HCT116 (cell line): Measurements from ENCODE around the gene TSEN34. TPM values are rescaled to one million over a fixed set of nuclear protein-coding genes. Genes with fewer than 3 reads are reported as not detected.
A peak's percentile ranks its signal among the peaks of the same experiment; 100 is the strongest.

Experiments
- ATAC-seq: fragments of 200-7000 bp; cut with Tn5 transposase; 2 replicates; pipeline ENCODE4 v1.9.1; 2020; ENCODE audit warnings: mild to moderate bottlenecking, moderate library complexity
- BruUV-seq: library from RNA; stranded (reverse); fragments of 400-500 nt; replicated peaks from 2 replicates; lab custom pipeline; 2021; lab: Mats Ljungman, UMichigan
- CTCF ChIA-PET: fragments of 300-600 bp; sonication (Branson Sonifier 250); formaldehyde crosslinking; loops from one replicate; lab custom pipeline; 2021; ENCODE audit warnings: antibody characterized with exemption; lab: Charles Lee
- POLR2A ChIA-PET: fragments of 300-600, 350-600 bp; sonication (Branson Sonifier 250); formaldehyde crosslinking; loops from one replicate; lab custom pipeline; 2021; ENCODE audit warnings: antibody characterized with exemption; lab: Charles Lee
- RAD21 ChIA-PET, 2 experiments: fragments of 300-600 bp; sonication (Branson Sonifier 250); formaldehyde crosslinking; loops; one replicate each; lab custom pipeline; 2023; ENCODE audit warnings: low total read pairs in 2 of 2; ENCODE audit not compliant: uncharacterized antibody in 2 of 2, unreplicated experiment in 2 of 2, low non-redundant PET in 1 of 2; lab: Charles Lee
- DNase-seq: peaks from one replicate; pipeline ENCODE4 v3.0.0-alpha.2; 2010; ENCODE audit warnings: low read depth, low spot score
- H2AFZ ChIP-seq: fragments of 200-600 bp; shearing (Covaris generic), sonication (generic); 2 replicates; pipeline ENCODE4 v1.6.1; 2017; ENCODE audit warnings: low read depth, mixed run types, mixed read lengths, antibody characterized with exemption, low read length; ENCODE audit not compliant: poor library complexity, severe bottlenecking
- H3K27ac ChIP-seq: 2 replicates; pipeline ENCODE4 v1.5.1; 2012; ENCODE audit warnings: low read depth, low read length
- H3K27me3 ChIP-seq: fragments of 200-600 bp; sonication (generic); 2 replicates; pipeline ENCODE4 v1.6.1; 2016; ENCODE audit warnings: mixed run types, low read length, mixed read lengths; ENCODE audit not compliant: insufficient read depth
- H3K36me3 ChIP-seq, 2 experiments: fragments of 200-500 bp in 1 of 2; fragments of 200-600 bp in 1 of 2; sonication (Bioruptor generic) in 1 of 2; sonication (generic) in 1 of 2; 2 replicates each; pipeline versions ENCODE4 v1.5.1 to v1.6.1; 2014 to 2016; ENCODE audit warnings: low read length in 2 of 2, inconsistent platforms in 1 of 2, mixed read lengths in 1 of 2, mixed run types in 1 of 2; ENCODE audit not compliant: insufficient read depth in 2 of 2, control insufficient read depth in 1 of 2
- H3K4me1 ChIP-seq, 2 experiments: fragments of 200-600 bp in 1 of 2; sonication (generic) in 1 of 2; 2 replicates each; pipeline versions ENCODE4 v1.5.1 to v1.6.1; 2012 to 2017; ENCODE audit warnings: low read length in 2 of 2, inconsistent platforms in 1 of 2, mild to moderate bottlenecking in 1 of 2, mixed read lengths in 1 of 2, mixed run types in 1 of 2, moderate library complexity in 1 of 2; ENCODE audit not compliant: insufficient read depth in 2 of 2, control insufficient read depth in 1 of 2
- H3K4me2 ChIP-seq: fragments of 200-600 bp; sonication (generic); 2 replicates; pipeline ENCODE4 v1.6.1; 2017; ENCODE audit warnings: mixed run types, low read length, mixed read lengths
- H3K4me3 ChIP-seq, 2 experiments: fragments of 200-600 bp in 1 of 2; sonication (generic) in 1 of 2; replicated peaks in 1 of 2; 2 replicates each; pipeline ENCODE4 v1.5.1; 2011 to 2016; ENCODE audit warnings: low read length in 2 of 2, control low read depth in 1 of 2, low read depth in 1 of 2, mild to moderate bottlenecking in 1 of 2, mixed read lengths in 1 of 2, mixed run types in 1 of 2
- H3K79me2 ChIP-seq: fragments of 200-600 bp; sonication (generic); 2 replicates; pipeline ENCODE4 v1.6.1; 2017; ENCODE audit warnings: mild to moderate bottlenecking, mixed run types, low read length, moderate library complexity, mixed read lengths; ENCODE audit not compliant: insufficient read depth
- H3K9ac ChIP-seq: fragments of 200-600 bp; sonication (generic); 2 replicates; pipeline ENCODE4 v1.6.1; 2016; ENCODE audit warnings: low read length, mixed read lengths
- H3K9me2 ChIP-seq: fragments of 200-600 bp; sonication (generic), shearing (Covaris generic); 2 replicates; pipeline ENCODE4 v1.6.1; 2017; ENCODE audit warnings: mixed run types, mild to moderate bottlenecking, moderate library complexity; ENCODE audit not compliant: insufficient read depth
- H3K9me3 ChIP-seq, 2 experiments: fragments of 200-500 bp in 1 of 2; fragments of 200-600 bp in 1 of 2; sonication (Bioruptor generic) in 1 of 2; sonication (generic) in 1 of 2; 2 replicates each; pipeline ENCODE4 v1.6.1; 2014 to 2017; ENCODE audit warnings: low read length in 2 of 2, mixed read lengths in 2 of 2, inconsistent platforms in 1 of 2, low read depth in 1 of 2, mild to moderate bottlenecking in 1 of 2, mixed run types in 1 of 2, moderate library complexity in 1 of 2; ENCODE audit not compliant: control insufficient read depth in 1 of 2, insufficient read depth in 1 of 2
- H4K20me1 ChIP-seq: fragments of 200-600 bp; sonication (generic), shearing (Covaris generic); 2 replicates; pipeline ENCODE4 v1.6.1; 2017; ENCODE audit warnings: mixed run types, mild to moderate bottlenecking, moderate library complexity; ENCODE audit not compliant: insufficient read depth
- CBX3 ChIP-seq: IDR thresholded peaks from 2 replicates; pipeline ENCODE4 v1.6.1; 2012; ENCODE audit warnings: low read depth
- EGR1 ChIP-seq: IDR thresholded peaks from 2 replicates; pipeline ENCODE4 v1.6.1; 2012; ENCODE audit warnings: low read depth
- JUND ChIP-seq: IDR thresholded peaks from 2 replicates; pipeline ENCODE4 v1.6.1; 2012
- POLR2A ChIP-seq: IDR thresholded peaks from 2 replicates; pipeline ENCODE4 v1.7.0; 2011; ENCODE audit warnings: borderline replicate concordance; ENCODE audit not compliant: insufficient read depth, insufficient read length; ENCODE audit errors: extremely low read depth
- SRF ChIP-seq: IDR thresholded peaks from 2 replicates; pipeline ENCODE4 v1.6.1; 2012; ENCODE audit warnings: low read depth
- TCF7L2 ChIP-seq: IDR thresholded peaks from 2 replicates; pipeline ENCODE4 v1.7.0; 2011; ENCODE audit warnings: borderline replicate concordance, inconsistent platforms; ENCODE audit not compliant: insufficient read depth, insufficient read length; ENCODE audit errors: extremely low read depth
- ZBTB33 ChIP-seq: IDR thresholded peaks from 2 replicates; pipeline ENCODE4 v1.6.1; 2011; ENCODE audit warnings: mild to moderate bottlenecking, low read length, moderate library complexity; ENCODE audit not compliant: insufficient replicate concordance; ENCODE audit errors: extremely low read depth
- ZNF274 ChIP-seq: fragments of 200-500 bp; sonication (Bioruptor generic); IDR thresholded peaks from 2 replicates; pipeline ENCODE4 v1.6.1; 2014; ENCODE audit warnings: mild to moderate bottlenecking, low read depth, low read length, inconsistent platforms
- intact Hi-C: fragments of 100-400 bp; cut with micrococcal nuclease; formaldehyde crosslinking; loops from 2 replicates; pipeline ENCODE4 v1.10.0; 2022
- total RNA-seq: library from RNA; stranded (reverse); gene quantifications from one replicate; pipeline ENCODE4 v1.2.1, GENCODE V29; 2021; ENCODE audit not compliant: unreplicated experiment

Gene TSEN34
- total RNA-seq, 1 experiment from 2014 or later, result 99.9 TPM

GRCh38 chr19:54158812-54159351, 32.2 kb upstream of the TSEN34 start:
- no peak for TF ChIP-seq TCF7L2
- no peak for TF ChIP-seq JUND
- TF ChIP-seq CBX3, result no peak; the same call in 1 of the 2 replicates
- no peak for TF ChIP-seq ZNF274
- TF ChIP-seq SRF, result no peak
- TF ChIP-seq ZBTB33, result no peak
- TF ChIP-seq EGR1, result no peak
- no peak for TF ChIP-seq POLR2A
- Histone ChIP-seq H3K27ac (peak overlapping the region; percentile 87), H3K79me2 (peaks cover 8% of the 10 kb centered on the region), H4K20me1 (no peaks in the 10 kb centered on the region), H3K4me2 (peak overlapping the region; percentile 93), H2AFZ (no peak overlapping the region), H3K9ac (peak overlapping the region; percentile 68), H3K4me1 (peaks cover 26 to 41% of the 10 kb centered on the region in 2 experiments), H3K4me3 (peak overlapping the region; percentile 82 to 84), H3K27me3 (no peaks in the 10 kb centered on the region), H3K9me3 (no peaks in the 10 kb centered on the region), H3K9me2 (no peaks in the 10 kb centered on the region), H3K36me3 (peaks cover 28 to 30% of the 10 kb centered on the region in 2 experiments; a peak in 3 of 4 replicates)
- RAD21 ChIA-PET, result no interaction called here
- intact Hi-C loops, result loop anchor here (1.0 kb wide), 1 partner anchor 22 kb away; the partner anchor contains the start of gene CNOT3
- no peak for DNase-seq
- TSS peak; percentile 71 for BruUV-seq
- CTCF ChIA-PET, result interaction anchor here (0.6 to 1.3 kb wide), 5 partner anchors 10 to 107 kb away, joined by 3 to 6 read pairs (median 3); partner anchors contain the start of genes MBOAT7 and TMC4
- no peak for ATAC-seq
- POLR2A ChIA-PET, result interaction anchor here (0.8 to 1.6 kb wide), 4 partner anchors 8 to 41 kb away, joined by 3 to 13 read pairs (median 6); partner anchors contain the start of genes MBOAT7 and TSEN34
